Mesothelial cell of epicardium (in vitro differentiated cells): ENCODE results near the gene COA4. TPM values are rescaled to one million over a fixed set of nuclear protein-coding genes. Genes with fewer than 3 reads are reported as not detected.

Experiments used
- DNase-seq, 2 experiments: peaks; one replicate each; pipeline ENCODE4 v3.0.0; 2021; ENCODE audit warnings: low spot score in 2 of 2; ENCODE audit not compliant: unreplicated experiment in 2 of 2
- H3K27ac Mint-ChIP-seq: 2 replicates; pipeline ENCODE4 v1.8.0; 2021; ENCODE audit warnings: mixed read lengths
- H3K27me3 Mint-ChIP-seq: 2 replicates; pipeline ENCODE4 v1.8.0; 2021; ENCODE audit warnings: low read depth, mixed read lengths
- H3K36me3 Mint-ChIP-seq: 2 replicates; pipeline ENCODE4 v1.8.0; 2021; ENCODE audit warnings: mixed read lengths
- H3K4me1 Mint-ChIP-seq: 2 replicates; pipeline ENCODE4 v1.8.0; 2021; ENCODE audit warnings: mixed read lengths
- H3K4me3 Mint-ChIP-seq: 2 replicates; pipeline ENCODE4 v1.8.0; 2021; ENCODE audit warnings: mild to moderate bottlenecking, moderate library complexity, mixed read lengths
- H3K9me3 Mint-ChIP-seq: 2 replicates; pipeline ENCODE4 v1.8.0; 2021; ENCODE audit warnings: mixed read lengths
- total RNA-seq: library from RNA; stranded (reverse); gene quantifications from 3 replicates; pipeline ENCODE4 v1.2.1, GENCODE V29; 2021
- TF ChIP-seq, protein P1 (sequence below): fragments of 200-600 bp; sonication (generic); IDR thresholded peaks from one replicate; pipeline ENCODE4 v1.5.0; 2021; ENCODE audit warnings: antibody characterized with exemption; ENCODE audit not compliant: unreplicated experiment

The COA4 gene
- total RNA-seq, 1 donor from 2014 or later = 64.0 TPM

DNA sequence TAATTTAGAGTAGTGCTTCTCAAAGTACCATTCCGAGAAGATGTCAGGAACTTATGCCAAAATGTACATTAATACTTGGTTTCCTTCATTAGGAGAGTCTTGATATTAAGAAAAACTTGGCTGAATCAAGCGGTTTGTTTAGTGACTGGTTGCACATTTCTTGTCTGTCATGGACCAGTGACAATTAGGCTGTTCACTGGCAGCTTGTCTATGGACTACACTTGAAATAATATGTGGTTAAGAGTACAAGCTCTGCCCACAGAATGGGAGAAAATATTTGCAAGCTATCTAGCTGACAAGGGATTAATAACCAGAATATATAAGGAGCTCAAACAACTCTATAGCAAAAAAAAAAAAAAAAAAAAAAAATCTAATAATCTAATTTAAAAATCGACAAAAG, 24.6 kb downstream of the COA4 start:
- TF ChIP-seq, protein P1, sequence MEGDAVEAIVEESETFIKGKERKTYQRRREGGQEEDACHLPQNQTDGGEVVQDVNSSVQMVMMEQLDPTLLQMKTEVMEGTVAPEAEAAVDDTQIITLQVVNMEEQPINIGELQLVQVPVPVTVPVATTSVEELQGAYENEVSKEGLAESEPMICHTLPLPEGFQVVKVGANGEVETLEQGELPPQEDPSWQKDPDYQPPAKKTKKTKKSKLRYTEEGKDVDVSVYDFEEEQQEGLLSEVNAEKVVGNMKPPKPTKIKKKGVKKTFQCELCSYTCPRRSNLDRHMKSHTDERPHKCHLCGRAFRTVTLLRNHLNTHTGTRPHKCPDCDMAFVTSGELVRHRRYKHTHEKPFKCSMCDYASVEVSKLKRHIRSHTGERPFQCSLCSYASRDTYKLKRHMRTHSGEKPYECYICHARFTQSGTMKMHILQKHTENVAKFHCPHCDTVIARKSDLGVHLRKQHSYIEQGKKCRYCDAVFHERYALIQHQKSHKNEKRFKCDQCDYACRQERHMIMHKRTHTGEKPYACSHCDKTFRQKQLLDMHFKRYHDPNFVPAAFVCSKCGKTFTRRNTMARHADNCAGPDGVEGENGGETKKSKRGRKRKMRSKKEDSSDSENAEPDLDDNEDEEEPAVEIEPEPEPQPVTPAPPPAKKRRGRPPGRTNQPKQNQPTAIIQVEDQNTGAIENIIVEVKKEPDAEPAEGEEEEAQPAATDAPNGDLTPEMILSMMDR = no peak
- Mint-ChIP-seq H3K9me3 (no peaks in the 10 kb centered on the region), H3K4me1 (no peaks in the 10 kb centered on the region), H3K27ac (no peak overlapping the region), H3K4me3 (no peak overlapping the region), H3K36me3 (peaks cover 14% of the 10 kb centered on the region), H3K27me3 (no peaks in the 10 kb centered on the region)
- no peak for DNase-seq

GRCh38 chr11:73851046-73851764, 25.4 kb downstream of the COA4 start:
- H3K9me3 Mint-ChIP-seq = no peaks in the 10 kb centered on the region
- H3K27ac Mint-ChIP-seq = no peak overlapping the region
- H3K27me3 Mint-ChIP-seq = no peaks in the 10 kb centered on the region
- H3K4me3 Mint-ChIP-seq = no peak overlapping the region
- no peak for DNase-seq
- H3K4me1 Mint-ChIP-seq = no peaks in the 10 kb centered on the region
- H3K36me3 Mint-ChIP-seq = peaks cover 16% of the 10 kb centered on the region
- TF ChIP-seq, protein P1 = no peak

GRCh38 chr11:73839123-73839457, 37.6 kb downstream of the COA4 start:
- no peaks in the 10 kb centered on the region for H3K9me3 Mint-ChIP-seq
- H3K36me3 Mint-ChIP-seq = peaks cover 13% of the 10 kb centered on the region
- H3K4me3 Mint-ChIP-seq = no peak overlapping the region
- H3K27ac Mint-ChIP-seq = no peak overlapping the region
- TF ChIP-seq, protein P1 = no peak
- no peaks in the 10 kb centered on the region for H3K4me1 Mint-ChIP-seq
- H3K27me3 Mint-ChIP-seq = no peaks in the 10 kb centered on the region
- DNase-seq = no peak

- Mint-ChIP-seq H3K4me1 (no peaks in the 10 kb centered on the region), H3K4me3 (no peak overlapping the region), H3K36me3 (peaks cover 15% of the 10 kb centered on the region), H3K9me3 (no peaks in the 10 kb centered on the region), H3K27ac (peak overlapping the region; percentile 17), H3K27me3 (no peaks in the 10 kb centered on the region)
- DNase-seq = no peak
- TF ChIP-seq, protein P1 = no peak
Measured at GRCh38 chr11:73838443-73839122, 38.1 kb downstream of the COA4 start.

- Mint-ChIP-seq H3K36me3 (peaks cover 9% of the 10 kb centered on the region), H3K27ac (no peak overlapping the region), H3K27me3 (no peaks in the 10 kb centered on the region), H3K4me1 (no peaks in the 10 kb centered on the region), H3K4me3 (no peak overlapping the region), H3K9me3 (no peaks in the 10 kb centered on the region)
- TF ChIP-seq, protein P1 = no peak
- no peak for DNase-seq
Measured at GRCh38 chr11:73833067-73833466, 43.6 kb downstream of the COA4 start.
